Skin epidermis (tissue), 12 donors: ENCODE measurements around the gene MRC2.

Experiments used
- H3K27ac ChIP-seq, 21 experiments: fragments of 200-600 bp; sonication (generic) in 11 of 21; one replicate each; pipeline ENCODE4 v1.5.0; 2020; ENCODE audit warnings: mild to moderate bottlenecking in 3 of 21, inconsistent platforms in 2 of 21, moderate library complexity in 2 of 21
- H3K4me3 ChIP-seq, 7 experiments: fragments of 200-600 bp; sonication (generic) in 2 of 7; one replicate each; pipeline ENCODE4 v1.5.0; 2020; ENCODE audit warnings: inconsistent platforms in 2 of 7, mild to moderate bottlenecking in 2 of 7, moderate library complexity in 1 of 7

Gene MRC2

GRCh38 chr17:62657690-62658089 is 30.2 kb downstream of the MRC2 start:
- Histone ChIP-seq H3K27ac (no peak overlapping the region), H3K4me3 (no peak overlapping the region)

GRCh38 chr17:62658136-62658920 is 30.9 kb downstream of the MRC2 start:
- no peak overlapping the region for H3K27ac ChIP-seq
- no peak overlapping the region for H3K4me3 ChIP-seq

GRCh38 chr17:62660629-62661118 is 33.2 kb downstream of the MRC2 start:
- no peak overlapping the region for H3K27ac ChIP-seq
- H3K4me3 ChIP-seq, result no peak overlapping the region

GRCh38 chr17:62661337-62661736 is 33.9 kb downstream of the MRC2 start:
- H3K27ac ChIP-seq, result no peak overlapping the region
- no peak overlapping the region for H3K4me3 ChIP-seq

GRCh38 chr17:62662855-62663254 is 35.4 kb downstream of the MRC2 start:
- H3K27ac ChIP-seq, result no peak overlapping the region
- H3K4me3 ChIP-seq, result no peak overlapping the region

- Histone ChIP-seq H3K27ac (no peak overlapping the region), H3K4me3 (no peak overlapping the region)
These were observed 35.8 kb downstream of the MRC2 start for GRCh38 chr17:62663304-62663703.

GRCh38 chr17:62664336-62665120 is 37.1 kb downstream of the MRC2 start:
- Histone ChIP-seq H3K27ac (no peak overlapping the region), H3K4me3 (no peak overlapping the region)

- peak overlapping the region in 1 of 21 experiments; percentile 15 for H3K27ac ChIP-seq
- no peak overlapping the region for H3K4me3 ChIP-seq
These were observed 38.1 kb downstream of the MRC2 start for GRCh38 chr17:62665599-62665998.

GRCh38 chr17:62666061-62666800 is 38.8 kb downstream of the MRC2 start:
- Histone ChIP-seq H3K27ac (peak overlapping the region in 1 of 21 experiments; percentile 15), H3K4me3 (no peak overlapping the region)

GRCh38 chr17:62666801-62667591 is 39.5 kb downstream of the MRC2 start:
- no peak overlapping the region for H3K4me3 ChIP-seq
- H3K27ac ChIP-seq, result peak overlapping the region in 6 of 21 experiments; percentile 0 to 46 (median 25)

GRCh38 chr17:62668091-62668804 is 40.8 kb downstream of the MRC2 start:
- no peak overlapping the region for H3K4me3 ChIP-seq
- H3K27ac ChIP-seq, result peak overlapping the region in 16 of 21 experiments; percentile 11 to 77 (median 64)

- Histone ChIP-seq H3K27ac (peak overlapping the region in 18 of 21 experiments; percentile 1 to 78 (median 64)), H3K4me3 (no peak overlapping the region)
These were observed 42.8 kb downstream of the MRC2 start for GRCh38 chr17:62670202-62670821.

GRCh38 chr17:62671553-62671952 is 44.1 kb downstream of the MRC2 start:
- Histone ChIP-seq H3K27ac (peak overlapping the region in 17 of 21 experiments; percentile 28 to 78 (median 68)), H3K4me3 (peak overlapping the region in 2 of 7 experiments; percentile 10)

GRCh38 chr17:62672957-62673356 is 45.5 kb downstream of the MRC2 start:
- no peak overlapping the region for H3K4me3 ChIP-seq
- no peak overlapping the region for H3K27ac ChIP-seq

- peak overlapping the region in 1 of 21 experiments; percentile 3 for H3K27ac ChIP-seq
- no peak overlapping the region for H3K4me3 ChIP-seq
These were observed 46.3 kb downstream of the MRC2 start for GRCh38 chr17:62673614-62674362.

- Histone ChIP-seq H3K27ac (peak overlapping the region in 3 of 21 experiments; percentile 2 to 13 (median 3)), H3K4me3 (no peak overlapping the region)
These were observed 46.9 kb downstream of the MRC2 start for GRCh38 chr17:62674363-62674739.

GRCh38 chr17:62674841-62675240 is 47.4 kb downstream of the MRC2 start:
- Histone ChIP-seq H3K27ac (peak overlapping the region in 5 of 21 experiments; percentile 2 to 31 (median 13)), H3K4me3 (no peak overlapping the region)
